Measurements from ENCODE around the gene PILRA. TPM values are rescaled to one million over a fixed set of nuclear protein-coding genes. Genes with fewer than 3 reads are reported as not detected.
"Not testable (repeated sequence)": the region's sequence is repeated elsewhere in the genome, so short reads cannot be mapped to it uniquely, and the experiment has no call there.

Gene PILRA
- total RNA-seq, 1 donor from 2014 or later = 4.2 TPM

GRCh38 chr7:100370303-100370702, 3.0 kb upstream of the PILRA start:
- Mint-ChIP-seq H3K27me3 (ENCODE audit: unreplicated experiment) (peaks cover 18% of the 10 kb centered on the region), H3K36me3 (ENCODE audit: low read depth, unreplicated experiment) (peaks cover 5% of the 10 kb centered on the region), H3K4me1 (ENCODE audit: unreplicated experiment) (peaks cover 4% of the 10 kb centered on the region), H3K4me3 (ENCODE audit: unreplicated experiment) (no peak overlapping the region), H3K9me3 (ENCODE audit: unreplicated experiment) (no peaks in the 10 kb centered on the region), H3K27ac (ENCODE audit: unreplicated experiment) (no peak overlapping the region)
- no peak for TF ChIP-seq CTCF (IDR thresholded peaks at IDR 0.05; ENCODE audit: unreplicated experiment)
- no peak for DNase-seq (ENCODE audit: low spot score)

- Mint-ChIP-seq H3K4me1 (ENCODE audit: unreplicated experiment) (peaks cover 7% of the 10 kb centered on the region), H3K27me3 (ENCODE audit: unreplicated experiment) (peaks cover 19% of the 10 kb centered on the region), H3K36me3 (ENCODE audit: low read depth, unreplicated experiment) (peaks cover 3% of the 10 kb centered on the region), H3K27ac (ENCODE audit: unreplicated experiment) (peak overlapping the region; percentile 77), H3K9me3 (ENCODE audit: unreplicated experiment) (no peaks in the 10 kb centered on the region), H3K4me3 (ENCODE audit: unreplicated experiment) (no peak overlapping the region)
- no peak for TF ChIP-seq CTCF (IDR thresholded peaks at IDR 0.05; ENCODE audit: unreplicated experiment)
- no peak for DNase-seq (ENCODE audit: low spot score)
These were observed 2.5 kb upstream of the PILRA start for GRCh38 chr7:100370746-100371145.

DNA sequence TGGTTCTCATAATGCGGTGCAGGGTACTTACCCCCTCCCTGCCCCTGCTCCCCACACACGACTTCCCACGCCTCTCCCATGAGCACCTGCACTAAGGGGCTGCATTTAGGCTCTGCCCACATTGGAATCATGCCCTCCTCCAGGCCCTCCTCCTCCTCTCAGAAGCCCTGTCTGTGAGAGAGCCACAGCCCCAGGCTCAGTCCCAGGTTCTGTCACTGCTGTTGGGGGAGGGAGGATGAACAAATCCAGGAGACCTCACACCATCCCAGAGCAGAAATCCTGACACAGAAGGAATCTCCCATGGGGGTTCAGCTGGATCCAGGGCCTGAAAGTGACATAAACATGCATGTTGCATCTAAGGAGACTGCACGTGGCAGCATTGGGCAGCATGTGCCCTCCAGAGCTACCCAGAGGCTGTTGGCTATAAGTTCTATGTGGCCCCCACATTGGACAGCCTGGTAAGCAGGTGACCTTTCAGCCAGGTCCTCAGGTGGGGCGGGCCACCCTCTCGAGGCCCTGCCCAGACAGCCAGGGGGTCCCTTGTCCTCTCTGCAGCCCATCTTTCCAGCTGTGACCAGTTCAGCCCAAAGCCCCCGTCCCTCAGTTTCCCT, 1.6 kb upstream of the PILRA start:
- peaks cover 17% of the 10 kb centered on the region for H3K27me3 Mint-ChIP-seq (ENCODE audit: unreplicated experiment)
- peaks cover 3% of the 10 kb centered on the region for H3K36me3 Mint-ChIP-seq (ENCODE audit: low read depth, unreplicated experiment)
- no peak for DNase-seq (ENCODE audit: low spot score)
- H3K4me3 Mint-ChIP-seq (ENCODE audit: unreplicated experiment) = no peak overlapping the region
- peaks cover 12% of the 10 kb centered on the region for H3K4me1 Mint-ChIP-seq (ENCODE audit: unreplicated experiment)
- no peak for TF ChIP-seq CTCF (IDR thresholded peaks at IDR 0.05; ENCODE audit: unreplicated experiment)
- H3K9me3 Mint-ChIP-seq (ENCODE audit: unreplicated experiment) = no peaks in the 10 kb centered on the region
- H3K27ac Mint-ChIP-seq (ENCODE audit: unreplicated experiment) = peak overlapping the region; percentile 77

DNA sequence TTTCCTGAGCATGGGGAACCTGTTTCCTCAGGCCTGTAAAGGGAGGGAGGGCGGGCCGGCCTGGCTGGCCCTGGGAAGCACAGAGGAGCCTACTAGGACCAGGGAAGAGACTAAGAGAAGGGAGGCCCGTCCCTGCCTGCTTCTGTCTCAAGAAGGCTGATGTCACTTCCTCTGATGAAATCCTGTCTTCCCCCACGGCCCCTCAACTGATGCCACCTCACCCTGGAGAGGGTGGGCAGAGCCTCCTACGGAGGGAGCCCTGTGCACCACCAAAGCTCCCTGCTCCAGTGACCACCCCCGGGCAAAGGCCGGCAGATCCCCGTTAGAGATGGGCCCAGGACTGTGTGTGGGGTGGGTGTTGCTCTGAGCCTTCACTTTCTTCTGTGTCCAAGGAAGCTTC, 1.0 kb upstream of the PILRA start:
- TF ChIP-seq CTCF (IDR thresholded peaks at IDR 0.05; ENCODE audit: unreplicated experiment) = no peak
- H3K9me3 Mint-ChIP-seq (ENCODE audit: unreplicated experiment) = no peaks in the 10 kb centered on the region
- H3K27ac Mint-ChIP-seq (ENCODE audit: unreplicated experiment) = no peak overlapping the region
- H3K4me3 Mint-ChIP-seq (ENCODE audit: unreplicated experiment) = no peak overlapping the region
- H3K4me1 Mint-ChIP-seq (ENCODE audit: unreplicated experiment) = peaks cover 12% of the 10 kb centered on the region
- peaks cover 16% of the 10 kb centered on the region for H3K27me3 Mint-ChIP-seq (ENCODE audit: unreplicated experiment)
- DNase-seq (ENCODE audit: low spot score) = no peak
- H3K36me3 Mint-ChIP-seq (ENCODE audit: low read depth, unreplicated experiment) = peaks cover 3% of the 10 kb centered on the region

DNA sequence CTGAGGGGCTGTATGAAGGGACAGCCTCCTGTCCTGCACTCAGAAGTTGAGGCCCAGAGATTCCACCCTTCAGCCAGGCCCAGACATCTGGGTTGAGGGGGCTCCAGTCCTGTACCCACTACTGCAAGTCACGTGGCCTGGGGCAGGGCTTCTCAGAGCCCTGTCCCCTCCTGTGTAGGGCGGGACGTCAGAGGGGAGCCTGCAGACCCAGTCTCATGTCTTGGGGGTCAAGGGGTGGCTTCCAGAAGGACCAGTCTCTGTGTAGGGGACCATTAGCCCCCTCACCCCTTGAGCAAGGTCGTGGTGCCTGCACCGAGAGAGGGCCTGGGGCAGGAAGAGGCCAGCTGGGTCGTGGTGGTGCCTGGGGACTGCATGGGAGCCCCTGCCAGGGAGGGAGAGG, 593 bp upstream of the PILRA start:
- Mint-ChIP-seq H3K36me3 (ENCODE audit: low read depth, unreplicated experiment) (peaks cover 3% of the 10 kb centered on the region), H3K4me3 (ENCODE audit: unreplicated experiment) (no peak overlapping the region), H3K4me1 (ENCODE audit: unreplicated experiment) (peaks cover 12% of the 10 kb centered on the region), H3K27ac (ENCODE audit: unreplicated experiment) (no peak overlapping the region), H3K9me3 (ENCODE audit: unreplicated experiment) (no peaks in the 10 kb centered on the region), H3K27me3 (ENCODE audit: unreplicated experiment) (peaks cover 12% of the 10 kb centered on the region)
- no peak for TF ChIP-seq CTCF (IDR thresholded peaks at IDR 0.05; ENCODE audit: unreplicated experiment)
- DNase-seq (ENCODE audit: low spot score) = no peak

GRCh38 chr7:100373870-100374598, 747 bp downstream of the PILRA start:
- H3K27ac Mint-ChIP-seq (ENCODE audit: unreplicated experiment) = peak overlapping the region; percentile 13
- H3K9me3 Mint-ChIP-seq (ENCODE audit: unreplicated experiment); H3K36me3 Mint-ChIP-seq (ENCODE audit: low read depth, unreplicated experiment); H3K4me3 Mint-ChIP-seq (ENCODE audit: unreplicated experiment); H3K27me3 Mint-ChIP-seq (ENCODE audit: unreplicated experiment); DNase-seq (ENCODE audit: low spot score): not testable (repeated sequence)
- peaks cover 12% of the 10 kb centered on the region for H3K4me1 Mint-ChIP-seq (ENCODE audit: unreplicated experiment)

All from endothelial cell (in vitro differentiated cells).